Prostate gland (tissue), 2 donors: ENCODE measurements around the gene ERC2.

Source experiments
- POLR2AphosphoS5 ChIP-seq: sonication (generic); formaldehyde crosslinking; IDR thresholded peaks from one replicate; pipeline ENCODE4 v1.6.1; 2017; ENCODE audit warnings: antibody characterized with exemption
- TF ChIP-seq, protein P1 (sequence below), 4 experiments: fragments of 200-600 bp in 2 of 4; fragments of 450-650 bp in 2 of 4; sonication (generic) in 2 of 4; IDR thresholded peaks; 1 replicate in 3 of 4; 2 replicates in 1 of 4; pipeline ENCODE4 v1.5.1; 2016 to 2019; ENCODE audit warnings: antibody characterized with exemption in 4 of 4, mild to moderate bottlenecking in 2 of 4, moderate library complexity in 2 of 4

DNA sequence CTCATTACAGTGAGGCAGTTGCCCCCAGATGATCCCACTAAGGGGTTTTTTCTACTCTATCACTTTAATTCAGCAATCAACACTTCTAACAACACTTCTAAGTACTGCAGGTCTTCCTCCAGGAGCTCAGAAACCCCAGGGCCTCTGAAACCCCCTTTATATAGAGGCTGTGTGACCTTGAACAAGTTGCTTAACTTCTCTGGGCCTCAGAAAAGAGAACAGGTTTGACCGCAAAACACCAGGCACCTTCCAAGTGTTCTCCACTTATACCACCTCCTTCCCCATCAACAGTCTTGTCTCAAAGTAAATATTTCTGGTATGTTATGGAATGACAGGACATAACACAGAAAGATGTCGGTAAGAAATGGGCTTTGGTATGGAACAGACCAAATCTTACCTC lies 895.5 kb downstream of the ERC2 start:
- TF ChIP-seq, protein P1, sequence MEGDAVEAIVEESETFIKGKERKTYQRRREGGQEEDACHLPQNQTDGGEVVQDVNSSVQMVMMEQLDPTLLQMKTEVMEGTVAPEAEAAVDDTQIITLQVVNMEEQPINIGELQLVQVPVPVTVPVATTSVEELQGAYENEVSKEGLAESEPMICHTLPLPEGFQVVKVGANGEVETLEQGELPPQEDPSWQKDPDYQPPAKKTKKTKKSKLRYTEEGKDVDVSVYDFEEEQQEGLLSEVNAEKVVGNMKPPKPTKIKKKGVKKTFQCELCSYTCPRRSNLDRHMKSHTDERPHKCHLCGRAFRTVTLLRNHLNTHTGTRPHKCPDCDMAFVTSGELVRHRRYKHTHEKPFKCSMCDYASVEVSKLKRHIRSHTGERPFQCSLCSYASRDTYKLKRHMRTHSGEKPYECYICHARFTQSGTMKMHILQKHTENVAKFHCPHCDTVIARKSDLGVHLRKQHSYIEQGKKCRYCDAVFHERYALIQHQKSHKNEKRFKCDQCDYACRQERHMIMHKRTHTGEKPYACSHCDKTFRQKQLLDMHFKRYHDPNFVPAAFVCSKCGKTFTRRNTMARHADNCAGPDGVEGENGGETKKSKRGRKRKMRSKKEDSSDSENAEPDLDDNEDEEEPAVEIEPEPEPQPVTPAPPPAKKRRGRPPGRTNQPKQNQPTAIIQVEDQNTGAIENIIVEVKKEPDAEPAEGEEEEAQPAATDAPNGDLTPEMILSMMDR (IDR thresholded peaks at IDR 0.05) = no peak
- no peak for TF ChIP-seq POLR2AphosphoS5
